ENCODE data around the gene ZNF423.

Gene ZNF423

DNA sequence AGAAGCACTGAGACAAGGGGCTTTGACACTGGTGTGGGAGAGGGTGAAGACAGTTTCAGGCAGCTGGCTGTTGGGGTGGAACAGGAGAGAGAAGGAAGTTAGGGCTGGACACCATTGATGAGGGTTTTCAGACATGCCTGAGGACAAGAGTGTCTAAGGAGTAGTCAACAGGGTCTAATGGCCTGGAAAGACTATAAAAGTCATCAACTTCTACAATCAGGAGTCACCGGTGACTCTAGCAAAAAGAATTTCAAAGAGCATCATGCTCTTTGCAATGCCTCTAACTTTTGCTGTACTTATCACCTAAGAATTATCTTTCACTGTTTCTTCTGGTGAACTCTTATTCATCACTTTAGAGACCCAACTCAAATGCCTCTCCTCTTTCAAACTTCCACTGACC is 268.4 kb downstream of the ZNF423 start:
- TF ChIP-seq CTCF (IDR thresholded peaks at IDR 0.05; ENCODE audit: low read depth, low read length), result no peak
- DNase-seq (ENCODE audit: extremely low read depth, low read depth), result no peak

GRCh38 chr16:49586466-49587450 is 269.2 kb downstream of the ZNF423 start:
- TF ChIP-seq CTCF (IDR thresholded peaks at IDR 0.05; ENCODE audit: low read depth, low read length), result no peak
- no peak for DNase-seq (ENCODE audit: extremely low read depth, low read depth)

GRCh38 chr16:49585143-49585832 is 270.6 kb downstream of the ZNF423 start:
- TF ChIP-seq CTCF (IDR thresholded peaks at IDR 0.05; ENCODE audit: low read depth, low read length), result no peak
- DNase-seq (ENCODE audit: extremely low read depth, low read depth), result no peak

- DNase-seq (ENCODE audit: extremely low read depth, low read depth), result no peak
- TF ChIP-seq CTCF (IDR thresholded peaks at IDR 0.05; ENCODE audit: low read depth, low read length), result no peak
Observed at GRCh38 chr16:49583911-49584310, 272.0 kb downstream of the ZNF423 start.

GRCh38 chr16:49581630-49582298 is 274.1 kb downstream of the ZNF423 start:
- DNase-seq (ENCODE audit: extremely low read depth, low read depth), result no peak
- no peak for TF ChIP-seq CTCF (IDR thresholded peaks at IDR 0.05; ENCODE audit: low read depth, low read length)

DNA sequence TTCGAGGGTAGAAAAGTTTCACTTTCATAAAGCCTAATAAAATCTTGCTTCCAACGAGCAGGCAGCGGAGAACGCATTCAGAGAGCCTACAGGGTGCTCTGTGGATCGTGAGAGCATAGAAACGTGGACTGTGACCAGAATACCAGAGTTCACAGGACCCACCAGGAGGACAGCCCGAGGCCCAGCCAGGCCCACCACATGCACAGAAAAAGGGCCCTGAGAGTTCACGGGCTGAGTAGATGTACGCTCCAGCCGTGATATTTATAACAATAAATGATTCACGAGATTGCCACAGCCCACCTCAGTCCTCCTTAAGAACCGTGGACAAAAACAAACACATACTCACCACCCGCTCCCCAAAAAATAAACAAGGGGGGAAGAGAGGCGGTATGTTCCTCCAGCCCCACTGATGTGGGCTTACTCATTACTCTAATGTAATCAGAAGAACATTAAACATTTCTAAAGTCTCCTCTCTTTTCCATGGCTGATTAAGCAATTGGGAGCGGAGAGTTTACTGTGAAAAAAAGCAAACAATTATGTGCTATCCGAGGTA is 275.1 kb downstream of the ZNF423 start:
- TF ChIP-seq CTCF (IDR thresholded peaks at IDR 0.05; ENCODE audit: low read depth, low read length), result no peak
- no peak for DNase-seq (ENCODE audit: extremely low read depth, low read depth)

Data from AG09319 (cell line).